ENCODE measurements around the gene TBX21. TPM values are rescaled to one million over a fixed set of nuclear protein-coding genes. Genes with fewer than 3 reads are reported as not detected.

Gene TBX21
- 1 to 10 TPM in 3 of 4 donors, not detected in 1; 1.1 to 4.5 (median 2.9) TPM for total RNA-seq

- intact Hi-C loops (cut with DNase I): no loop called here
- Histone ChIP-seq H3K4me1 (peaks cover 5 to 19% (median 16%) of the 10 kb centered on the region in 3 donors), H3K36me3 (no peaks in the 10 kb centered on the region), H3K4me3 (peak within 1 kb of the TSS; percentile 18 to 64 (median 43)), H3K27ac (peak within 1 kb of the TSS; percentile 33 to 59 (median 44)), H3K27me3 (peaks cover 6 to 92% (median 10%) of the 10 kb centered on the region in 4 donors), H3K9me3 (no peaks in the 10 kb centered on the region)
- DNase-seq: peak; percentile 48
- TF ChIP-seq CTCF (IDR thresholded peaks at IDR 0.05): peak in 2 of 6 experiments; percentile 20 to 27
- peak in 2 of 4 donors; percentile 28 to 58 for TF ChIP-seq POLR2A (IDR thresholded peaks at IDR 0.05)
- WGBS, 2 donors: 0% methylated on average over 20 of the region's 73 CpGs; no CpG with 5 or more reads in 1 of the 2 donors
Observed at GRCh38 chr17:47733047-47733673, at the start of gene TBX21. Gene TBX21 (plus strand): TSS chr17:47733236. CDS start chr17:47733455, 219 bp downstream.

- Histone ChIP-seq H3K27me3 (no peaks in the 10 kb centered on the region), H3K4me3 (no peak overlapping the region), H3K36me3 (peaks cover 13 to 68% (median 41%) of the 10 kb centered on the region in 3 donors), H3K9me3 (no peaks in the 10 kb centered on the region), H3K4me1 (peaks cover 0 to 26% (median 10%) of the 10 kb centered on the region in 3 donors), H3K27ac (no peak overlapping the region)
- intact Hi-C loops (cut with DNase I): no loop called here
- no peak for DNase-seq
- WGBS, 2 donors: 80 to 86% methylated on average over 4 of the region's 4 CpGs
- TF ChIP-seq CTCF (IDR thresholded peaks at IDR 0.05) (no peak), POLR2A (IDR thresholded peaks at IDR 0.05) (no peak)
Observed at GRCh38 chr17:47684025-47684424, 49.0 kb upstream of the TBX21 start.

DNA sequence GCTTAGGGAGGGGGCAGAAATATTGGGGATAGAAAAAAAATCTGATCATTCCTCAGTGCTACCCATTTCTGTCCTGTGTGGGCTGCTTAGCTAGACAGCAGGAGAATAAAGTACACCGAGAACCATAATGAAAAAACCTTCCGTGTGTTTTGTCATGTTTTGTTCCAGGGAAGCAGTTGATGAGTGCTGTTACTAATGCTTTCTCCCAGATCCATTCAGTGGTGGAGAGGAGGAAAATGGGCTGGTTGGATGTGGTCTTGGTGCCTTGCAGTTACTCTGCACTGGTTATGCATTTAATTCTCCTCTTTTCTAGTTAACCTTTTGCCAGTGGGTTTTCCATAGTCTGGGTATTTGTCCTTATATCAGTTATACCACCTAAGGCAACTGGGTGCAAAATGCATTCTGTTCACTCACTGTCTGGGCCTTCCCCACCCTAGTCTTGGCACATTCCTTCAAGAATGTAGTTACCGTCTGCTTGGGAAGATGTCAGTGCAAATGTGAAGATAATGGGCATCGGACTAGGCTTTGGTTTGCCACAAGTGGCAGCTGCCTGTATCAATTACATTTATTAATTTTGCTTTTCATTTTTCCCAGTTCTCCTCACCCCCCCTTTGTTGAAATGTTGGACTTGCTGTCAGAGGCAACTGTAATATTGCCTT, 48.4 kb upstream of the TBX21 start:
- peaks cover 0 to 26% (median 10%) of the 10 kb centered on the region in 3 donors for H3K4me1 ChIP-seq
- H3K4me3 ChIP-seq: no peak overlapping the region
- no peak for DNase-seq
- H3K36me3 ChIP-seq: peaks cover 12 to 61% (median 34%) of the 10 kb centered on the region in 3 donors
- no peaks in the 10 kb centered on the region for H3K27me3 ChIP-seq
- 82 to 84% methylated on average over 4 of the region's 4 CpGs for WGBS, 2 donors
- intact Hi-C loops (cut with DNase I): no loop called here
- H3K9me3 ChIP-seq: no peaks in the 10 kb centered on the region
- H3K27ac ChIP-seq: peak overlapping the region in 1 of 4 donors; percentile 21
- TF ChIP-seq CTCF (IDR thresholded peaks at IDR 0.05) (no peak), POLR2A (IDR thresholded peaks at IDR 0.05) (no peak)

DNA sequence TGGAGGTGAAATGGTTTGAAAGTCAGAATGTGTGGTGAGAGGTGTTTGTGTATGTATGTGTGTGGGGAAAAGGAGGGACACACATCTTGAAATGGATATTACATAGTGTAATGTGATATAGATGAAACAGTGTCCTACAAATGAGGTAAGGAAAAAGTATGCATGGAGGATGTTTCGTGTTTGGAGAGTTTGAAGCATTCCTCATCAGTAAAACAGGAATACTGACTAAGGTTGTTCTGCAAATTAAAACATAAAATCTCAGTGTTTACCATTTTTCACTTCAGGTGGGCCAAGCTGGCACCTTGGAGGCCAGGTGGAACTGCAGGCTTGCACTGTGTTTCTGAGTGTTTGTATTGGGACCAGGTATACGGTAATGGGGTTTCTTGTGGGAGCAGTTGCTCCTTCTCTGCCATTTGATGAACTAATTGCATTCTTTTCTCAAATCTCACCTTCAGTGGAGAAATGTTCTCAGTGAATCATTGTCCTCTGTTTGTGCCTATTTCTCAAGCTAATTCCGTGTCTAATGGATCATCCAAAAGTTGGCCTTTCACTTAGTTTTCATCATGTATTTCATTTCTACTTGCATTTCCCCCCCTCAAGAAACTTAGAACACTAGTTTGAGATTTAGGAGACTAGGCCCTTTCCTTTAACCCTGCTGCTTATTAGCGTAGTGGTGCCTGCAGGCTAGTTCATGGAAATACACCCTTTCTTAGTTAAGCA, 47.3 kb upstream of the TBX21 start:
- no peak overlapping the region for H3K4me3 ChIP-seq
- intact Hi-C loops (cut with DNase I): no loop called here
- 79 to 90% methylated on average over 4 of the region's 4 CpGs for WGBS, 2 donors
- H3K27ac ChIP-seq: peak overlapping the region in 1 of 4 donors; percentile 63
- no peak for TF ChIP-seq POLR2A (IDR thresholded peaks at IDR 0.05)
- TF ChIP-seq CTCF (IDR thresholded peaks at IDR 0.05): no peak
- peaks cover 2 to 51% (median 24%) of the 10 kb centered on the region in 3 donors for H3K36me3 ChIP-seq
- H3K4me1 ChIP-seq: peaks cover 0 to 26% (median 10%) of the 10 kb centered on the region in 3 donors
- DNase-seq: no peak
- H3K27me3 ChIP-seq: no peaks in the 10 kb centered on the region
- no peaks in the 10 kb centered on the region for H3K9me3 ChIP-seq
